Right lobe of liver (tissue), 6 donors: ENCODE data around the gene ASF1B. TPM values are rescaled to one million over a fixed set of nuclear protein-coding genes. Genes with fewer than 3 reads are reported as not detected.

Experiments
- ATAC-seq, 4 donors: fragments of 200-7000 bp; cut with Tn5 transposase; one replicate each; pipeline ENCODE4 v1.9.1; 2020; ENCODE audit warnings: mild to moderate bottlenecking in 4 of 4, moderate library complexity in 4 of 4
- DNase-seq, 3 donors: peaks; one replicate each; pipeline ENCODE4 v3.0.0-alpha.2; 2020
- H3K27ac ChIP-seq, 3 donors: fragments of 200-600 bp; one replicate each; pipeline ENCODE4 v1.8.0; 2022
- H3K27me3 ChIP-seq, 2 donors: fragments of 200-600 bp; one replicate each; pipeline ENCODE4 v1.8.0; 2022
- H3K36me3 ChIP-seq, 4 donors: fragments of 200-600 bp; sonication (generic) in 1 of 4; one replicate each; pipeline versions ENCODE4 v1.5.1 to v1.8.0; 2017 to 2022; ENCODE audit warnings: control low read depth in 1 of 4
- H3K4me1 ChIP-seq, 4 donors: fragments of 200-600 bp; sonication (generic) in 1 of 4; one replicate each; pipeline versions ENCODE4 v1.5.1 to v1.8.0; 2017 to 2022; ENCODE audit warnings: control low read depth in 1 of 4
- H3K4me3 ChIP-seq, 3 donors: fragments of 200-600 bp; one replicate each; pipeline ENCODE4 v1.8.0; 2022
- H3K9me3 ChIP-seq, 4 donors: fragments of 200-600 bp; sonication (generic) in 1 of 4; one replicate each; pipeline versions ENCODE4 v1.5.1 to v1.8.0; 2017 to 2022; ENCODE audit warnings: control low read depth in 1 of 4
- POLR2A ChIP-seq: fragments of 450-650 bp; IDR thresholded peaks from one replicate; pipeline ENCODE4 v1.6.1; 2017; ENCODE audit warnings: antibody characterized with exemption, mild to moderate bottlenecking
- WGBS: methylation state at CpG from one replicate; pipeline ENCODE4 v1.1.6; 2018; ENCODE audit warnings: low coverage, low lambda C conversion rate; ENCODE audit not compliant: insufficient coverage; ENCODE audit errors: missing lambda C conversion rate; 5-methylcytosine and 5-hydroxymethylcytosine counted together
- intact Hi-C, 2 donors: fragments of 100-400 bp; cut with DNase I; formaldehyde crosslinking; loops; one replicate each; pipeline versions ENCODE4 v1.11.2 to v1.14.1; 2022
- total RNA-seq, 6 experiments: library from RNA; depleted of rRNA in 2 of 6; stranded (reverse); fragments of >200 nt in 2 of 6; fragmentation: NEBNext Ultra II Directional in 3 of 6; extraction: Animal tissue kit (Norgen Biotek cat#: 25700) in 3 of 6; gene quantifications; one replicate each; pipeline versions ENCODE4 v1.1.0 to v1.2.4, GENCODE V29; 2016 to 2023
- TF ChIP-seq, protein P1 (sequence below), 4 donors: fragments of 200-600 bp in 3 of 4; fragments of 450-650 bp in 1 of 4; IDR thresholded peaks; one replicate each; pipeline versions ENCODE4 v1.5.1 to v1.8.0; 2016 to 2022; ENCODE audit warnings: antibody characterized with exemption in 4 of 4, mild to moderate bottlenecking in 2 of 4
- donor health status: DM: no; HTN: yes; CAD: no.
- donor health status: DM: no; HTN: no; CAD: no.
- donor health status: DM: no; HTN: no; CAD: no.
- donor health status: DM: no; HTN: yes; CAD: no.
- donor health status: DM: no; HTN: yes; CAD: no.

ASF1B gene
- total RNA-seq, 6 experiments from 2014 or later: 0.24 to 5.3 (median 0.61) TPM

GRCh38 chr19:14122924-14123323 lies 13.5 kb downstream of the ASF1B start:
- no peaks in the 10 kb centered on the region for H3K9me3 ChIP-seq
- no peak overlapping the region for H3K4me3 ChIP-seq
- WGBS: 94% methylated on average over 6 of the region's 6 CpGs
- no peak for DNase-seq
- intact Hi-C loops: no loop called here
- ATAC-seq: no peak
- no peaks in the 10 kb centered on the region for H3K27me3 ChIP-seq
- TF ChIP-seq, protein P1, sequence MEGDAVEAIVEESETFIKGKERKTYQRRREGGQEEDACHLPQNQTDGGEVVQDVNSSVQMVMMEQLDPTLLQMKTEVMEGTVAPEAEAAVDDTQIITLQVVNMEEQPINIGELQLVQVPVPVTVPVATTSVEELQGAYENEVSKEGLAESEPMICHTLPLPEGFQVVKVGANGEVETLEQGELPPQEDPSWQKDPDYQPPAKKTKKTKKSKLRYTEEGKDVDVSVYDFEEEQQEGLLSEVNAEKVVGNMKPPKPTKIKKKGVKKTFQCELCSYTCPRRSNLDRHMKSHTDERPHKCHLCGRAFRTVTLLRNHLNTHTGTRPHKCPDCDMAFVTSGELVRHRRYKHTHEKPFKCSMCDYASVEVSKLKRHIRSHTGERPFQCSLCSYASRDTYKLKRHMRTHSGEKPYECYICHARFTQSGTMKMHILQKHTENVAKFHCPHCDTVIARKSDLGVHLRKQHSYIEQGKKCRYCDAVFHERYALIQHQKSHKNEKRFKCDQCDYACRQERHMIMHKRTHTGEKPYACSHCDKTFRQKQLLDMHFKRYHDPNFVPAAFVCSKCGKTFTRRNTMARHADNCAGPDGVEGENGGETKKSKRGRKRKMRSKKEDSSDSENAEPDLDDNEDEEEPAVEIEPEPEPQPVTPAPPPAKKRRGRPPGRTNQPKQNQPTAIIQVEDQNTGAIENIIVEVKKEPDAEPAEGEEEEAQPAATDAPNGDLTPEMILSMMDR (IDR thresholded peaks at IDR 0.05): no peak
- TF ChIP-seq POLR2A: no peak
- H3K4me1 ChIP-seq: peaks cover 0 to 25% (median 8%) of the 10 kb centered on the region in 4 donors
- H3K27ac ChIP-seq: no peak overlapping the region
- no peaks in the 10 kb centered on the region for H3K36me3 ChIP-seq

GRCh38 chr19:14120497-14120780 lies 15.9 kb downstream of the ASF1B start:
- intact Hi-C loops: no loop called here

GRCh38 chr19:14119644-14120496 lies 16.5 kb downstream of the ASF1B start:
- H3K9me3 ChIP-seq: no peaks in the 10 kb centered on the region
- no CpG with 5 or more reads among the region's 7 CpGs for WGBS
- DNase-seq (no peak), ATAC-seq (no peak)
- peaks cover 0 to 30% (median 14%) of the 10 kb centered on the region in 4 donors for H3K4me1 ChIP-seq
- no peaks in the 10 kb centered on the region for H3K27me3 ChIP-seq
- intact Hi-C loops: no loop called here
- peak overlapping the region; percentile 94 to 98 (median 98) for H3K27ac ChIP-seq
- H3K36me3 ChIP-seq: no peaks in the 10 kb centered on the region
- H3K4me3 ChIP-seq: no peak overlapping the region
- TF ChIP-seq, protein P1 (IDR thresholded peaks at IDR 0.05): no peak
- TF ChIP-seq POLR2A: no peak

More at GRCh38 chr19:14120497-14120780, 15.9 kb downstream of the ASF1B start:
- H3K36me3 ChIP-seq: no peaks in the 10 kb centered on the region
- ATAC-seq (no peak), DNase-seq (no peak)
- no peaks in the 10 kb centered on the region for H3K9me3 ChIP-seq
- no CpG with 5 or more reads among the region's 7 CpGs for WGBS
- no peaks in the 10 kb centered on the region for H3K27me3 ChIP-seq
- H3K27ac ChIP-seq: no peak overlapping the region
- peaks cover 0 to 25% (median 14%) of the 10 kb centered on the region in 4 donors for H3K4me1 ChIP-seq
- no peak overlapping the region for H3K4me3 ChIP-seq
- no peak for TF ChIP-seq POLR2A
- TF ChIP-seq, protein P1 (IDR thresholded peaks at IDR 0.05): no peak

- Histone ChIP-seq H3K9me3 (no peaks in the 10 kb centered on the region), H3K4me3 (peak overlapping the region in 2 of 3 donors; percentile 39 to 54), H3K36me3 (no peaks in the 10 kb centered on the region), H3K27me3 (no peaks in the 10 kb centered on the region), H3K4me1 (peaks cover 0 to 37% (median 14%) of the 10 kb centered on the region in 4 donors), H3K27ac (peak overlapping the region; percentile 94 to 98 (median 98))
- ATAC-seq: no peak
- 12% methylated on average over 3 of the region's 3 CpGs for WGBS
- TF ChIP-seq POLR2A: no peak
- TF ChIP-seq, protein P1 (IDR thresholded peaks at IDR 0.05): no peak
- no peak for DNase-seq
- intact Hi-C loops: no loop called here
Measured at GRCh38 chr19:14119146-14119545, 17.2 kb downstream of the ASF1B start.
